Hematopoietic multipotent progenitor cell treated with erythropoietin and hydrocortisone succinate and interleukin-3 and kit ligand, for 4 days (in vitro differentiated cells): ENCODE results near the gene CRX.
"Not testable (repeated sequence)": the region's sequence is repeated elsewhere in the genome, so short reads cannot be mapped to it uniquely, and the experiment has no call there.

Experiments
- DNase-seq: peaks from one replicate; pipeline ENCODE4 v3.0.0-alpha.2; 2015

The CRX gene

DNA sequence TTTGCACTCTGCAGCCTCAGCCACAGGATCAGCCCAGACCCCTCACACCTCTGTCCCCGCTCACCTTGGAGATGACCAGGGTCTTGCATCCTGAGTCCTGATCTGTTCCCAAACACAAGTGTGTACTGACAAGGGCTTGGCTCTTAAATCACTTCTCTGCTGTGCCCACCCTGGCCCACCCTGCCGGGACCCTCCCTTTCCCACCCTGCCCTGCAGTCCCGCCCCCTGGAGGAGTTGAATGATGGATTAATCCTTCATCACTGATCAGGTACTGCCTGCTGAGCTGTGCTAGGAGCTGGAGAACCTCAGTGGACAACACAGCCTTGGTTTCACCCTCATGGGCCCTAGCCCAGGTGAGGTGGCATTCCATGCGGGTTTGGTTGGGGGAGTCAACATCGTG lies 17.3 kb upstream of the CRX start, which contains the start of gene TPRX1:
TSS of gene TPRX1 (minus strand) at position 101 of the 400 bp plus-strand sequence. CDS start at position 89, 12 bp downstream.
- DNase-seq, result not testable (repeated sequence)

- DNase-seq, result no peak
Measured at GRCh38 chr19:47805313-47805712, 16.4 kb upstream of the CRX start.

GRCh38 chr19:47806435-47806834 lies 15.3 kb upstream of the CRX start:
- DNase-seq, result no peak

- DNase-seq, result peak; percentile 88
Measured at GRCh38 chr19:47813304-47813994, 8.3 kb upstream of the CRX start.

DNA sequence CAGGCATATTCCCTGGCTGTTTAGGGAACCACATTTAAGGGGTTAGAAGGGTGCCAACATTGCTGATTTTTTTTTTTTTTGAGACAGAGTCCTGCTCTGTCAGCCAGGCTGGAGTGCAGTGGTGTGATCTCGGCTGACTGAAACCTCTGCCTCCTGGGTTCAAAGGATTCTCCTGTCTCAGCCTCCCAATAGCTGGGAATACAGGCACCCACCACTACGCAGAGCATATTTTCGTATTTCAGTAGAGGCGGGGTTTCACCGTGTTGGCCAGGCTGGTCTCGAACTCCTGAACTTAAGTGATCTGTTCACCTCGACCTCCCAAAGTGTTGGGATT lies 7.8 kb upstream of the CRX start:
- DNase-seq, result no peak

DNA sequence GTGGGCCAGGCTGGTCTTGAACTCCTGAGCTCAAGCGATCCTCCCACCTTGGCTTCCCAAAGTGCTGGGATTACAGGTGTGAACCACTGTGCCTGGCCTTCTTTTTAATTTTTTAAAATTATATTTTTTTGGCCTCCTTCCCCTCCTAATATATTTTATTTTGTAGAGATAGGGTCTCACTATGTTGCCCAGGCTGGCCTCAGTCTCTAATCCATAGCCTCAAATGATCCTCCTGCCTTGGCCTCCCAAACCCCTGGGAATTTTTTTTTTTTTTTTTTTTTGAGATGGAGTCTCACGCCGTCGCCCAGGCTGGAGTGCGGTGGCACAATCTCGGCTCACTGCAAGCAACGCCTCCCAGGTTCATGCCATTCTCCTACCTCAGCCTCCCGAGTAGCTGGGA lies 5.5 kb upstream of the CRX start:
- not testable (repeated sequence) for DNase-seq

GRCh38 chr19:47818221-47818620 lies 3.5 kb upstream of the CRX start:
- not testable (repeated sequence) for DNase-seq

- no peak for DNase-seq
Measured at GRCh38 chr19:47819858-47820257, 1.9 kb upstream of the CRX start.

- DNase-seq, result no peak
Measured at GRCh38 chr19:47820410-47820809, 1.3 kb upstream of the CRX start.

DNA sequence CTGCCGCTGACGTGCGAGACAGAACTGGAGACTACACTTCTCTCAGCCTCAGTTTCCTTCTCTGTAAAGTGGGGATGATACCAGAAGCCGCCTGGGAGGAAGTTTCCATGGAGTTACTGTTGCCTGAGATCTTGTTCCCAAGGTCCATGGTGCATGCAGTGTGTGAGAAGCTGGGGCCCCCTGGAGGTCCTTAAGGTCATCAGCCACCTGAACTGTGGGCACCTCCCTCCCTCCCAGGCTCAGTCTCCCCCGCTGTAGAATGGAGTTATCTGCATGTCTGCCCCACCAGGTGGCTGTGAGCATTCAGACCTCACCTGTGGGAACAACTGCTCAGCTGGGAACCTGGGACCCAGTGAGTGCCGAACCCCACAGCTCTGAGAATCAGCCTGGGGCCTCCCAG lies 2.7 kb downstream of the CRX start:
- peak; percentile 7 for DNase-seq

GRCh38 chr19:47826800-47827199 lies 5.1 kb downstream of the CRX start:
- no peak for DNase-seq

DNA sequence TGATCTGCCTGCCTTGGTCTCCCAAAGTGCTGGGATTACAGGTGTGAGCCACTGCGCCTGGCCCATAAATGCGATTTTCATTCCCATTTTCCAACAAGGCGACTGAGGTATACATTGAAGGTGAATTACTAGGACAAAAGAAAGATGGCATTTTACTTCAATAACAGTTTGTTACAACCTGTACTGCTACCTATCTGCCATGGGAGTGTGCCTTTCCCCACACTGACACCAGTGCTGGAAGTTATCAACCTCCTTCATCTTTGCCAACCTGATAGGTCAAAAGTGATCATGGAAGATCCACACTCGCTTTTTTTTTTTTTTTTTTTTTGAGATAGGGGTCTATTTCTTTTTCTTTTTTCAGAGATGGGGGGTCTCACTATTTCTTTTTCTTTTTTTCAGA lies 11.0 kb downstream of the CRX start:
- DNase-seq, result no peak

- DNase-seq, result no peak
Measured at GRCh38 chr19:47836038-47836437, 14.3 kb downstream of the CRX start.

DNA sequence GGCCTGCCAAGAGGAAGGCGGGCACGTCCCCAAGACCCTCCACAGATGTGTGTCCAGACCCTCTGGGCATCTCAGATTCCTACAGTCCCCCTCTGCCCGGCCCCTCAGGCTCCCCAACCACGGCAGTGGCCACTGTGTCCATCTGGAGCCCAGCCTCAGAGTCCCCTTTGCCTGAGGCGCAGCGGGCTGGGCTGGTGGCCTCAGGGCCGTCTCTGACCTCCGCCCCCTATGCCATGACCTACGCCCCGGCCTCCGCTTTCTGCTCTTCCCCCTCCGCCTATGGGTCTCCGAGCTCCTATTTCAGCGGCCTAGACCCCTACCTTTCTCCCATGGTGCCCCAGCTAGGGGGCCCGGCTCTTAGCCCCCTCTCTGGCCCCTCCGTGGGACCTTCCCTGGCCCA lies 17.7 kb downstream of the CRX start:
- DNase-seq, result no peak

GRCh38 chr19:47839913-47840312 lies 18.2 kb downstream of the CRX start:
- no peak for DNase-seq

GRCh38 chr19:47842941-47843340 lies 21.2 kb downstream of the CRX start:
- DNase-seq, result no peak

- no peak for DNase-seq
Measured at GRCh38 chr19:47848425-47848822, 26.7 kb downstream of the CRX start.

GRCh38 chr19:47848823-47849473 lies 27.2 kb downstream of the CRX start:
- DNase-seq, result peak; percentile 64

- no peak for DNase-seq
Measured at GRCh38 chr19:47853003-47853402, 31.3 kb downstream of the CRX start.

- peak; percentile 18 for DNase-seq
Measured at GRCh38 chr19:47854459-47854858, 32.7 kb downstream of the CRX start.

GRCh38 chr19:47858231-47858630 lies 36.5 kb downstream of the CRX start:
- not testable (repeated sequence) for DNase-seq

- not testable (repeated sequence) for DNase-seq
Measured at GRCh38 chr19:47858646-47859285, 37.0 kb downstream of the CRX start, which contains the start of gene TPRX2. Gene TPRX2 (plus strand): TSS chr19:47859235. CDS start chr19:47859247, 12 bp downstream.

GRCh38 chr19:47859838-47860237 lies 38.1 kb downstream of the CRX start:
- DNase-seq, result not testable (repeated sequence)
